OCI-LY7 (cell line): ENCODE results near the gene COQ8B.

Experiments used
- EZH2phosphoT487 ChIP-seq: fragments of 200-600 bp; sonication (generic); IDR thresholded peaks from 2 replicates; pipeline ENCODE4 v1.6.1; 2018; ENCODE audit warnings: low read depth, borderline replicate concordance, mild to moderate bottlenecking, mixed run types, antibody characterized with exemption, low read length, moderate library complexity, mixed read lengths
- TF ChIP-seq, protein P1 (sequence below): fragments of 200-600 bp; sonication (generic); conservative IDR thresholded peaks from 2 replicates; pipeline ENCODE4 v1.5.1; 2014; ENCODE audit warnings: mild to moderate bottlenecking, antibody characterized with exemption, low read length, moderate library complexity, mixed read lengths

DNA sequence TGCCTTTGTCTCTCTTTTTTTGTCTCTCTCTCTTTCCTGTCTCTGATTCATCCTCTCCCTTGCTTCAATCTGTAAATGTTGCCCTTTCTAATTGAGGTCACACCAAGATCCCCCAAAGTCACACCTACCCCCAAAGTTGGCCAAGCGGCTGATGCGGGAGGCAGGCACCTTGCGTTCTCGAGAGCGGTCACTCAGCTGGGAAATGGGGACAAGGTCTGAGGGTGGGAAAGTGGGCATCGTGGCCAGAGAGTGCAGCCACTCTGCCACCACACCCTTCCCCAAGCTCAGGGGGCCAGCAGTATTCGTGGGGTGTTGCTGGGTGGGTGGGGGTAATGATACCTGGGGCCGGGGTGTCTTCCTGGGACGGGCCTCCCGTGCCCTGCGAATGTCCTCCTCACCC is 2.7 kb downstream of the COQ8B start:
- TF ChIP-seq, protein P1, sequence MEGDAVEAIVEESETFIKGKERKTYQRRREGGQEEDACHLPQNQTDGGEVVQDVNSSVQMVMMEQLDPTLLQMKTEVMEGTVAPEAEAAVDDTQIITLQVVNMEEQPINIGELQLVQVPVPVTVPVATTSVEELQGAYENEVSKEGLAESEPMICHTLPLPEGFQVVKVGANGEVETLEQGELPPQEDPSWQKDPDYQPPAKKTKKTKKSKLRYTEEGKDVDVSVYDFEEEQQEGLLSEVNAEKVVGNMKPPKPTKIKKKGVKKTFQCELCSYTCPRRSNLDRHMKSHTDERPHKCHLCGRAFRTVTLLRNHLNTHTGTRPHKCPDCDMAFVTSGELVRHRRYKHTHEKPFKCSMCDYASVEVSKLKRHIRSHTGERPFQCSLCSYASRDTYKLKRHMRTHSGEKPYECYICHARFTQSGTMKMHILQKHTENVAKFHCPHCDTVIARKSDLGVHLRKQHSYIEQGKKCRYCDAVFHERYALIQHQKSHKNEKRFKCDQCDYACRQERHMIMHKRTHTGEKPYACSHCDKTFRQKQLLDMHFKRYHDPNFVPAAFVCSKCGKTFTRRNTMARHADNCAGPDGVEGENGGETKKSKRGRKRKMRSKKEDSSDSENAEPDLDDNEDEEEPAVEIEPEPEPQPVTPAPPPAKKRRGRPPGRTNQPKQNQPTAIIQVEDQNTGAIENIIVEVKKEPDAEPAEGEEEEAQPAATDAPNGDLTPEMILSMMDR, result no peak
- no peak for TF ChIP-seq EZH2phosphoT487
